ENCODE measurements around the gene STAC3. TPM values are rescaled to one million over a fixed set of nuclear protein-coding genes. Genes with fewer than 3 reads are reported as not detected.

Gene STAC3
- total RNA-seq, 1 donor from 2014 or later: 6.0 TPM

GRCh38 chr12:57221169-57221917 lies 29.6 kb downstream of the STAC3 start:
- intact Hi-C loops (cut with DNase I): no loop called here
- TF ChIP-seq, protein P1, sequence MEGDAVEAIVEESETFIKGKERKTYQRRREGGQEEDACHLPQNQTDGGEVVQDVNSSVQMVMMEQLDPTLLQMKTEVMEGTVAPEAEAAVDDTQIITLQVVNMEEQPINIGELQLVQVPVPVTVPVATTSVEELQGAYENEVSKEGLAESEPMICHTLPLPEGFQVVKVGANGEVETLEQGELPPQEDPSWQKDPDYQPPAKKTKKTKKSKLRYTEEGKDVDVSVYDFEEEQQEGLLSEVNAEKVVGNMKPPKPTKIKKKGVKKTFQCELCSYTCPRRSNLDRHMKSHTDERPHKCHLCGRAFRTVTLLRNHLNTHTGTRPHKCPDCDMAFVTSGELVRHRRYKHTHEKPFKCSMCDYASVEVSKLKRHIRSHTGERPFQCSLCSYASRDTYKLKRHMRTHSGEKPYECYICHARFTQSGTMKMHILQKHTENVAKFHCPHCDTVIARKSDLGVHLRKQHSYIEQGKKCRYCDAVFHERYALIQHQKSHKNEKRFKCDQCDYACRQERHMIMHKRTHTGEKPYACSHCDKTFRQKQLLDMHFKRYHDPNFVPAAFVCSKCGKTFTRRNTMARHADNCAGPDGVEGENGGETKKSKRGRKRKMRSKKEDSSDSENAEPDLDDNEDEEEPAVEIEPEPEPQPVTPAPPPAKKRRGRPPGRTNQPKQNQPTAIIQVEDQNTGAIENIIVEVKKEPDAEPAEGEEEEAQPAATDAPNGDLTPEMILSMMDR (IDR thresholded peaks at IDR 0.05): no peak
- Histone ChIP-seq H3K27me3 (peaks cover 96% of the 10 kb centered on the region), H3K36me3 (no peaks in the 10 kb centered on the region), H3K27ac (no peak overlapping the region), H3K4me1 (peaks cover 14% of the 10 kb centered on the region), H3K9me3 (no peaks in the 10 kb centered on the region), H3K4me3 (no peak overlapping the region)
- no peak for ATAC-seq
- DNase-seq: no peak

DNA sequence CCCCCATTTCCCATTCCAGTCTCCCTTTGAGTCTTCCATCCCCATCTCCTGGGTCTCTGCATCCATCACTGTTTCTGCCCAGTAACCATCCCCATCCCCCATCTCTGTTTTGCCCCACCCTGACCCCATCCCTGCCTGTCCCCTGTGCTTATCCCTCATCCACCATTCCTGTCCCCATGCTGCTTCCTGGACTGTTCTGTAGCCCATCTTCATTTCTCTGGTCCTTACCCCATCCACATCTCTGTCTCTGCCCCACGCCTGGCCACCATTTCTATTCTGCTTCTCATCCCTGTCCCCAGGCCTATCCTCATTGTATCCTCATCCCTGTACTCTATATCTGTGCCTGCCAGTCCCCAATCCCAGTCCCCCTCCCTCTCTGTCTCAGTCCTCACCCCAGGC lies 30.2 kb downstream of the STAC3 start:
- H3K9me3 ChIP-seq: no peaks in the 10 kb centered on the region
- no peaks in the 10 kb centered on the region for H3K36me3 ChIP-seq
- TF ChIP-seq, protein P1 (IDR thresholded peaks at IDR 0.05): no peak
- peaks cover 96% of the 10 kb centered on the region for H3K27me3 ChIP-seq
- intact Hi-C loops (cut with DNase I): no loop called here
- H3K4me1 ChIP-seq: peaks cover 20% of the 10 kb centered on the region
- DNase-seq (no peak), ATAC-seq (no peak)
- no peak overlapping the region for H3K4me3 ChIP-seq
- H3K27ac ChIP-seq: no peak overlapping the region

- peaks cover 22% of the 10 kb centered on the region for H3K4me1 ChIP-seq
- no peaks in the 10 kb centered on the region for H3K36me3 ChIP-seq
- no peaks in the 10 kb centered on the region for H3K9me3 ChIP-seq
- no peak overlapping the region for H3K4me3 ChIP-seq
- intact Hi-C loops (cut with DNase I): no loop called here
- TF ChIP-seq, protein P1 (IDR thresholded peaks at IDR 0.05): no peak
- no peak overlapping the region for H3K27ac ChIP-seq
- ATAC-seq: no peak
- no peak for DNase-seq
- peaks cover 95% of the 10 kb centered on the region for H3K27me3 ChIP-seq
Measured at GRCh38 chr12:57219993-57220754, 30.8 kb downstream of the STAC3 start.

- H3K27me3 ChIP-seq: peaks cover 95% of the 10 kb centered on the region
- intact Hi-C loops (cut with DNase I): no loop called here
- no peak for ATAC-seq
- TF ChIP-seq, protein P1 (IDR thresholded peaks at IDR 0.05): no peak
- no peak overlapping the region for H3K4me3 ChIP-seq
- peaks cover 20% of the 10 kb centered on the region for H3K4me1 ChIP-seq
- no peaks in the 10 kb centered on the region for H3K36me3 ChIP-seq
- no peak for DNase-seq
- H3K9me3 ChIP-seq: no peaks in the 10 kb centered on the region
- no peak overlapping the region for H3K27ac ChIP-seq
Measured at GRCh38 chr12:57219205-57219992, 31.6 kb downstream of the STAC3 start.

DNA sequence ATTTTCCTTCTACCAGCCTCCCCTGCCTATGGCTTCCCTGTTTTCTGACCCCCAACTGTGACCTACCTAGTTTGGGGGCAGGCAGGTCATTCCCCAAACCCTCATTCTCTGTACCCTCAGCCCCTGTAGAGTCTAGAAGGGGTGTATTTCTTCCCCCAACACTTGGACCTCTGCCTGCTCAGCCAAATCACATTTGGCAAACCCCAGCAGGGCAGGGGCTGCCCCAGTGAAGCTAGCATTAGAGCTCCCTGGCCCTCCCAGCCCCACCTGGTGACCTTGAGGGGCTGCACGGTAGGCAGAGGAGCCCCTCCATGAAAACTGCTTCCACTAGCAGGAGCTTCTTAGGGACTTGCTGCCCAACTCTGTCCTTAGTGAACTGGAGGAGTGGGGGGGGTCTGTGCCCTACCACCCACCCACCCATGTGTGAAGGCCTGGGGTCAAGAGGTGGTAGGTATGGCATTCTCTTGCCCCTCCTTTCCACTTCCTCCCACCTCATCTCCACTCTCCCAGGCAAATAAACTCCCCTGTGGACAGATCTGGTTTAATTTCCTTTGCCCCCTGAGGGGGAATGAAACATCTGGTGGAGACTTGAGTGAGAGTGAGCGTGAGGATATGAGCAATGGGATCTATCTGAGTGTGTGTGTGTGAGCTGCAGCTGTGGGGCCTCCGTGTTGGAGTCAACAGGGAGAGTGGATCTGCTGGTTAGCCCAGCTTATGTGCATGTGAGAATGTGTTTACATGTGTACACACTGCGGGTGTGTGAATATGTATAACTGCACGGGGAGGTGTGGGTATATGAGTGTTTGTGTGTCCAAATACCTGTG lies 32.7 kb downstream of the STAC3 start:
- Histone ChIP-seq H3K27ac (no peak overlapping the region), H3K4me3 (no peak overlapping the region), H3K27me3 (peaks cover 88% of the 10 kb centered on the region), H3K36me3 (no peaks in the 10 kb centered on the region), H3K9me3 (no peaks in the 10 kb centered on the region), H3K4me1 (peaks cover 24% of the 10 kb centered on the region)
- TF ChIP-seq, protein P1 (IDR thresholded peaks at IDR 0.05): no peak
- DNase-seq: no peak
- ATAC-seq: no peak
- intact Hi-C loops (cut with DNase I): no loop called here
